ENCODE measurements around the gene TAX1BP1.

The TAX1BP1 gene

DNA sequence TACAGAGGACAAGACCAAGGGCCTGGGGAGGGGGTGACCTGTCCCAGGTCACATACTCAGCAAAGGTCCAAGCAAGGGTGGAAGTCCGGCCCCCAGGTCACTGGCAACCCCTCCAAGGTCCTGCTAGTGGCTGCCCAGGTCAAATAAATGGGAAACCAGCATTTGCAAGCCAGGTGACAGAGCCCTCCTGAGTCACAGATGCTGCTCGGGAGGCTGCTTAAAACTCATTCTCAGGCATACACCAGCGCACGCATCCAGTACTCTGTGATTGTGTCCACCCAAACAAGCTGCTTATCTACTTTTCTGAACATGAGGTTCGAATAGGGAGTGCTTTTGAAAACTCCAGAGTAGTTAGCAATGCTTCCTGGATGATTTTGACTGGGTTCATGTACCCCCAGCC, 130.6 kb downstream of the TAX1BP1 start:
- Histone ChIP-seq H3K36me3 (ENCODE audit: control insufficient read depth in 1 of 2, insufficient read depth in 2 of 2, low read length in 2 of 2) (no peaks in the 10 kb centered on the region), H3K4me1 (ENCODE audit: control insufficient read depth in 1 of 2, insufficient read depth in 2 of 2, low read length in 2 of 2) (no peaks in the 10 kb centered on the region), H3K9me3 (ENCODE audit: control insufficient read depth in 1 of 2, low read length in 2 of 2) (no peaks in the 10 kb centered on the region), H3K27ac (ENCODE audit: low read length) (no peak overlapping the region), H3K4me3 (ENCODE audit: low read depth in 1 of 2, low read length in 2 of 2) (no peak overlapping the region), H3K27me3 (ENCODE audit: low read depth, low read length) (no peaks in the 10 kb centered on the region)

DNA sequence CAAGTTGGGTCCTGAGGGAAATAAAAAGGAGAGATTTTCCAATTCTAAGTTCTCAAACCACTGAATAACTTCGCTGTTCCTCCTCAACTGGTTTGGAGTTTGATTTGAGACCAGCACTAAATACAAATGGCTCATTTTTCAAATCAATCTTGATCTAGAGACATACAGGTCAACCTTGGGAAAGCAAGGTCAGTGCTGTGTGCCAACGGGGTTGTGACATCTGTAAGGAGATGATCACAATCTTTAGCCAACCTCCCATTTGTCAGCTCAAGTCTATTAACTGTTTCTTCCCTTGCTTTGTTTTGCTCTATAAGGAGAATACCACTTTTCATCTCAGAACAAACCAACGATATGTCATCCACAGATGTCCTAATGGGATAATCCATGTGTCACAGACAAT, 131.1 kb downstream of the TAX1BP1 start:
- H3K36me3 ChIP-seq (ENCODE audit: control insufficient read depth in 1 of 2, insufficient read depth in 2 of 2, low read length in 2 of 2): no peaks in the 10 kb centered on the region
- no peak overlapping the region for H3K4me3 ChIP-seq (ENCODE audit: low read depth in 1 of 2, low read length in 2 of 2)
- no peaks in the 10 kb centered on the region for H3K27me3 ChIP-seq (ENCODE audit: low read depth, low read length)
- no peaks in the 10 kb centered on the region for H3K9me3 ChIP-seq (ENCODE audit: control insufficient read depth in 1 of 2, low read length in 2 of 2)
- H3K27ac ChIP-seq (ENCODE audit: low read length): no peak overlapping the region
- H3K4me1 ChIP-seq (ENCODE audit: control insufficient read depth in 1 of 2, insufficient read depth in 2 of 2, low read length in 2 of 2): no peaks in the 10 kb centered on the region

DNA sequence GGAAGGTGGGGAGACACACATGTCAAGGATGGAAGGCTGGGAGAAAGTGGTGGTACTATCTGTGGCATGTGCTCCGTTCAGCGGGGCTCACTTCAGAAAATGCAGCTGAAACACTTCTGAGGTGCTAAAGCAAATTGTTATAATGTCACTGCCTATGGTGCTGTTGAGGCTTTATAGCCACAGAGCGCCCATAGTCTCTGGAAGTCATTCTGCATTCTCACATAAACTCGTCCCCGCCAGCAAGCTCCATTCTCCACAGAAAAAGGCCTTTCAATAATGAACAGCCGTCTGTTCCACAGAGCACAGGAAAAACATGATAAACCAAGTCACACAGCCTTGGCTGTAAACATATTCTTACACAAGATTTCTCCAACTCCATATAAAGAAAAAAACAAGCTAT, 131.9 kb downstream of the TAX1BP1 start:
- Histone ChIP-seq H3K4me1 (ENCODE audit: control insufficient read depth in 1 of 2, insufficient read depth in 2 of 2, low read length in 2 of 2) (no peaks in the 10 kb centered on the region), H3K36me3 (ENCODE audit: control insufficient read depth in 1 of 2, insufficient read depth in 2 of 2, low read length in 2 of 2) (no peaks in the 10 kb centered on the region), H3K27ac (ENCODE audit: low read length) (no peak overlapping the region), H3K27me3 (ENCODE audit: low read depth, low read length) (no peaks in the 10 kb centered on the region), H3K4me3 (ENCODE audit: low read depth in 1 of 2, low read length in 2 of 2) (no peak overlapping the region), H3K9me3 (ENCODE audit: control insufficient read depth in 1 of 2, low read length in 2 of 2) (no peaks in the 10 kb centered on the region)

DNA sequence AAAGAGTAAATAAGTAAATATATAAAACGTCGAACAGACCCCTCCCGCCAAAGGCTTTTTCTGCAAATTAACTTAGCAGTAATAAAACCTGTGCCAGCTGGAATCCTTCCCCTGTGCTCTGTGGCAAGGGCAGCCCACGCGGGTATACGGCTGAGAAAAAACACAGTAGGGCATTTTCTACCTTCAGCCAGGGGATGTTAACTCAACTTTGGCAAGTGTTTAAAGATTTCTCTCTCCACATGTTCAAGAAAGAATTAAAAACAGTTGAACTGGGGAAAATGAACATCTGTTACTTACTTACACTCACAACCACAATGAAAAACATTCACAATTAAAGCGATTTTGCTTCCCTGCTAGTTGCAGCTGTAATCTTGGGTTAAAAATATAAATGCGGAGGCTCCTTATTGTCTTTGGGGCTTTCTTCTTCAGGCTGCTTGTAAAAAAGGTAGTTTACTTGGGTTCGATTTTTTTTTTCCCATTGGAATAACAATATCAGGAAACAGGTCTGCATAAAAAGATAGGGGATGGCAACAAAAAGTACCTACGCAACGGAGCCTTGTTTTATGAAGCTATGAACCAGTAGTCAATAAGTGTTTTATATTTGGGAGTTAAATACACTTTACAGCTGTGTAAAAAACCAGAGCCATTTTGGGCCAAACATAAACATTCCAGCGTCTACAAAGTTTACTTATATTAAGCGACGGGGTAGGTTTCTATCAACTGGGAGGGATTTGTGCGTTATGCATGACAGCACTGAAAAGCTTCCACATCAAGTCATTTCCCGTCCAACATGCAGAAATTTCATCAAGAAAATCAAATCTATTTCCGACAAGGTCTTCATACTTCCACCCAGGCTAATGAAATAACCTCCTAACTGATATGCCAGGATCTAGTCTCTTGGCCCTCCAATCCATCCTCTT, 132.7 kb downstream of the TAX1BP1 start:
- H3K27ac ChIP-seq (ENCODE audit: low read length): no peak overlapping the region
- no peak overlapping the region for H3K4me3 ChIP-seq (ENCODE audit: low read depth in 1 of 2, low read length in 2 of 2)
- no peaks in the 10 kb centered on the region for H3K36me3 ChIP-seq (ENCODE audit: control insufficient read depth in 1 of 2, insufficient read depth in 2 of 2, low read length in 2 of 2)
- no peaks in the 10 kb centered on the region for H3K27me3 ChIP-seq (ENCODE audit: low read depth, low read length)
- no peaks in the 10 kb centered on the region for H3K4me1 ChIP-seq (ENCODE audit: control insufficient read depth in 1 of 2, insufficient read depth in 2 of 2, low read length in 2 of 2)
- no peaks in the 10 kb centered on the region for H3K9me3 ChIP-seq (ENCODE audit: control insufficient read depth in 1 of 2, low read length in 2 of 2)

DNA sequence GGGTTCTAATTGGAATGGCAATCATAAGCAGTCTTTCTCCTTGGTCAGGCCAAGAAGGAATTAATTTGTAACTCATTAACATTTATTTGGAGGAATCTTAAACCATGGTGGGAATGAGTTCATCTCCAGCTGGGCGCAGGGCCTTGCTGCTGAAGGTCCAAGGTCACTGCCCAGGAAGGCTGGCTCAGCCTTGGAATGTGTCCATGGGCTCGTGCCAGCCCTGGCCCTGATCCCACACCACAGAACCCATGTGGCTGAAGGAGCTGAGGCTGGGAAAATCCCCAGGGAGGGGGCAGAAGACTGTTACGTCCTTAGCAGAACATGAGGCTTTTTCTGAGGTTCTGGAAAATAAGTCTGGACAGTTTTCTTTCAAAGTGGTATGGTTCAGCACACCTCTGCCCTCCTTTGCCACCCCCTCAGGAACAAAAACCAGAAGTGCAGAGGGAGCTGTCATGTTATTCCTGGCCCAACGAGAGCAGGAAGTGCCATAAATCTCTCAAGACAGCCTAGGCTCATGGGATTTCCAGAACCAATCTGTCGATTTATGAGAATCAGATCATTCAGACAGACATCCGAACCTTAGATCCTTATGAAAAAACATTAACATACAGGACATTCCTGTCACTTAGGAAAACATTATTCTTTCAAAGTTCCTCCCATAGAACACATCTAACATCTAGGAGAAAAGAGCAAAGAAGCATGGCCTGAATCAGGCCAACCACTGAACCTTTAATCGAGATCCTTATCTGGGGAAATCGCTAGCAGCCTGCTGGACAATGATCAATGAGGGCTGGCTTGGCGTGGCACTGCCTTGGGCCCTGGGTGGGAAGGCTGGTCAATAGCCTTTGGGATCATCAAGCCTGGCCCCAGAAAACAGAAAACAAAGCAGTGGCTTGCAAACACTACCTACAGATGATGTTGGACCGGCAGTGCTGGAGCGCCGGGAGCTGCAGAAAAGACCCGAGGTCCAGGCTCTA, 134.3 kb downstream of the TAX1BP1 start:
- Histone ChIP-seq H3K4me3 (ENCODE audit: low read depth in 1 of 2, low read length in 2 of 2) (no peak overlapping the region), H3K27me3 (ENCODE audit: low read depth, low read length) (no peaks in the 10 kb centered on the region), H3K36me3 (ENCODE audit: control insufficient read depth in 1 of 2, insufficient read depth in 2 of 2, low read length in 2 of 2) (no peaks in the 10 kb centered on the region), H3K27ac (ENCODE audit: low read length) (no peak overlapping the region), H3K9me3 (ENCODE audit: control insufficient read depth in 1 of 2, low read length in 2 of 2) (no peaks in the 10 kb centered on the region), H3K4me1 (ENCODE audit: control insufficient read depth in 1 of 2, insufficient read depth in 2 of 2, low read length in 2 of 2) (no peaks in the 10 kb centered on the region)

DNA sequence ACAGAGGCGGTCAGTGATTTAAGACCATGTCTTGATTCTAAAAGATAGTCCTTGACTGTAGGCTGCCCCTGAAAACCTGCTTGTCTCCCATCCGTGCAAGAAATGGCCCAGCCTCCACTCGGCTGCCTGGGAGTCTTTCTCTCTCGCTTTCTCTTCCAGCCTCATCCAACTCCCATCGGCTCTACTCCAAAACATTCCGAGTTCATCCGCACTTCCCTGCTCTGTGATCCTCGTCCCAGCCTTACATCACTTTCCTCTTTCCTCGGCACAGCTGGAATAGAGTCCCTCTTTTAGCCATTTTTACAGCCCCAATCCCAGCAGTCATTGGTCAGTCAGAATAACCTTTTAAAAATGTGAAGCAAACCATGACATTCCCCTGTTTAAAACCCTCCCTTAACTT, 135.1 kb downstream of the TAX1BP1 start:
- H3K9me3 ChIP-seq (ENCODE audit: control insufficient read depth in 1 of 2, low read length in 2 of 2): no peaks in the 10 kb centered on the region
- H3K27ac ChIP-seq (ENCODE audit: low read length): no peak overlapping the region
- no peaks in the 10 kb centered on the region for H3K36me3 ChIP-seq (ENCODE audit: control insufficient read depth in 1 of 2, insufficient read depth in 2 of 2, low read length in 2 of 2)
- no peaks in the 10 kb centered on the region for H3K4me1 ChIP-seq (ENCODE audit: control insufficient read depth in 1 of 2, insufficient read depth in 2 of 2, low read length in 2 of 2)
- no peaks in the 10 kb centered on the region for H3K27me3 ChIP-seq (ENCODE audit: low read depth, low read length)
- H3K4me3 ChIP-seq (ENCODE audit: low read depth in 1 of 2, low read length in 2 of 2): no peak overlapping the region

DNA sequence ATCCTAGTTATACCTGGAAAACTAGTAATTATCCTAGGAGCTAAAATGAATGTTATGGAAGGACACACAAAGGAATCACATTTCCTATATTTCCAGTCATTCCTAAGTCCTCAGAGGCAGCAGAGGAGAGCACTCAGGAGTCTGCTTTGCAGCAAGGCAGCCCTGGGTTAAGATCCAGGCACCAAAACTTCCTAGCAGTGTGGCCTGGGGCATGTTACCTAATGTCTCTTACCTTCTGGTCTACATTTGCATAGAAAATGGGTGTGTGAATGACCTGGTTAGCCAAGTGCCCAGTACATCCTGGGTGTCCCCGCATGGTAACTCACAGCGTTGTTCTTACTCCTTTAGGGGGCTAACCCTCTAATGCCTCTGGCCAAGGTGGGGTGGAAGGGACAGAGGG, 135.9 kb downstream of the TAX1BP1 start:
- H3K9me3 ChIP-seq (ENCODE audit: control insufficient read depth in 1 of 2, low read length in 2 of 2): no peaks in the 10 kb centered on the region
- H3K36me3 ChIP-seq (ENCODE audit: control insufficient read depth in 1 of 2, insufficient read depth in 2 of 2, low read length in 2 of 2): no peaks in the 10 kb centered on the region
- H3K4me3 ChIP-seq (ENCODE audit: low read depth in 1 of 2, low read length in 2 of 2): no peak overlapping the region
- no peak overlapping the region for H3K27ac ChIP-seq (ENCODE audit: low read length)
- H3K27me3 ChIP-seq (ENCODE audit: low read depth, low read length): no peaks in the 10 kb centered on the region
- no peaks in the 10 kb centered on the region for H3K4me1 ChIP-seq (ENCODE audit: control insufficient read depth in 1 of 2, insufficient read depth in 2 of 2, low read length in 2 of 2)

DNA sequence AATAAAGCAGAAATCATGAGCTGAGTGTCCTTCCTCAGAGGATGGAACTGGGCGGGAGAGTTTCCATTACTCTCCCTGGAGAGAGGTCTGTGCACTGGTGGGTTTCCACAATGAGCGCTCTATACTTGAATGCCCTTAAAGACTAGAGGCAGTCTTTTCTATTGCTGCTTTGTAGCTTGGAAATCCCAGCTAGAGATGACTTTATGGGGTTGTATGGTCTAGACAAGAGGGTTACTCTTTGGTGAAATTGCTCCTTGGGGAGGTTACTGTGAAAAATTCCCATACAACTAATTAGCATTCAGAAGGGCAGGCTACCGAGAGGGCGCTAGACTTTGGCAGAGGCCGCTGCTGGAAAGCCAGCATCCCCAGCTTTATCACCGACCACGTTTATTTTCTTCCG, 136.8 kb downstream of the TAX1BP1 start:
- Histone ChIP-seq H3K4me3 (ENCODE audit: low read depth in 1 of 2, low read length in 2 of 2) (no peak overlapping the region), H3K9me3 (ENCODE audit: control insufficient read depth in 1 of 2, low read length in 2 of 2) (no peaks in the 10 kb centered on the region), H3K4me1 (ENCODE audit: control insufficient read depth in 1 of 2, insufficient read depth in 2 of 2, low read length in 2 of 2) (no peaks in the 10 kb centered on the region), H3K36me3 (ENCODE audit: control insufficient read depth in 1 of 2, insufficient read depth in 2 of 2, low read length in 2 of 2) (no peaks in the 10 kb centered on the region), H3K27me3 (ENCODE audit: low read depth, low read length) (no peaks in the 10 kb centered on the region), H3K27ac (ENCODE audit: low read length) (no peak overlapping the region)

All from muscle layer of duodenum (tissue), 2 donors.